ENCODE measurements around the gene ANKMY2. TPM values are rescaled to one million over a fixed set of nuclear protein-coding genes. Genes with fewer than 3 reads are reported as not detected.

Gene ANKMY2
- total RNA-seq, result 49.0 TPM

GRCh38 chr7:16645593-16646471 lies at the start of gene ANKMY2, which contains the start of gene BZW2:
ANKMY2 (minus strand) TSS chr7:16645754; CDS start chr7:16645573, 181 bp downstream.
BZW2 (plus strand) TSS chr7:16646181; CDS start chr7:16665444, 19,263 bp downstream.

Other genes starting within 250 kb of the ANKMY2 start
- 9.6 TPM for gene CRPPA, start 224.2 kb downstream of the ANKMY2 start, total RNA-seq
- gene SOSTDC1, start 180.0 kb downstream of the ANKMY2 start, total RNA-seq, result 47.6 TPM
- gene LRRC72, start 118.9 kb downstream of the ANKMY2 start, total RNA-seq, result not detected
- 77.7 TPM for gene BZW2, start 427 bp upstream of the ANKMY2 start, total RNA-seq
- gene TSPAN13, start 108.0 kb upstream of the ANKMY2 start, total RNA-seq, result 26.9 TPM
- gene AGR2, start 159.2 kb upstream of the ANKMY2 start, total RNA-seq, result 17.9 TPM
- gene AGR3, start 236.2 kb upstream of the ANKMY2 start, total RNA-seq, result 3.2 TPM

All from camera-type eye (tissue), 1 donor.